C4-2B (cell line): ENCODE results near the gene RIMBP2.

Experiments
- H3K27ac ChIP-seq: fragments of 450-650 bp; 2 replicates; pipeline ENCODE4 v1.5.1; 2017
- CTCF ChIP-seq: fragments of 450-650 bp; conservative IDR thresholded peaks from 2 replicates; pipeline ENCODE4 v1.5.1; 2017; ENCODE audit warnings: mild to moderate bottlenecking
- ZFX ChIP-seq: fragments of 450-650 bp; IDR thresholded peaks from 2 replicates; pipeline ENCODE4 v1.6.1; 2017

The RIMBP2 gene

GRCh38 chr12:130468186-130468585 lies 247.9 kb downstream of the RIMBP2 start:
- TF ChIP-seq ZFX: no peak
- TF ChIP-seq CTCF: no peak
- no peak overlapping the region for H3K27ac ChIP-seq

- no peak for TF ChIP-seq CTCF
- no peak for TF ChIP-seq ZFX
- no peak overlapping the region for H3K27ac ChIP-seq
These were observed 250.5 kb downstream of the RIMBP2 start for GRCh38 chr12:130465626-130466025.

- no peak overlapping the region for H3K27ac ChIP-seq
- TF ChIP-seq ZFX (no peak), CTCF (no peak)
These were observed 251.1 kb downstream of the RIMBP2 start for GRCh38 chr12:130465046-130465445.

- TF ChIP-seq ZFX: no peak
- no peak for TF ChIP-seq CTCF
- H3K27ac ChIP-seq: no peak overlapping the region
These were observed 252.1 kb downstream of the RIMBP2 start for GRCh38 chr12:130463818-130464670.

GRCh38 chr12:130463275-130463658 lies 252.8 kb downstream of the RIMBP2 start:
- TF ChIP-seq ZFX: no peak
- no peak for TF ChIP-seq CTCF

GRCh38 chr12:130462558-130463274 lies 253.4 kb downstream of the RIMBP2 start:
- TF ChIP-seq CTCF: no peak
- TF ChIP-seq ZFX: no peak
- H3K27ac ChIP-seq: no peak overlapping the region

More at GRCh38 chr12:130463275-130463658, 252.8 kb downstream of the RIMBP2 start:
- no peak overlapping the region for H3K27ac ChIP-seq

- H3K27ac ChIP-seq: no peak overlapping the region
- TF ChIP-seq ZFX (no peak), CTCF (no peak)
These were observed 254.1 kb downstream of the RIMBP2 start for GRCh38 chr12:130461839-130462557.
